GM18873 (cell line): ENCODE results near the gene PUSL1.

Experiments used
- ATAC-seq: cut with Tn5 transposase; IDR thresholded peaks from one replicate; pipeline ENCODE4 v1.9.1; 2021; ENCODE audit warnings: mild to moderate bottlenecking, moderate library complexity, moderate number of reproducible peaks; ENCODE audit not compliant: unreplicated experiment, low FRiP score

PUSL1 gene

GRCh38 chr1:1278620-1279019, 29.8 kb upstream of the PUSL1 start:
- ATAC-seq = no peak

GRCh38 chr1:1279028-1279427, 29.4 kb upstream of the PUSL1 start:
- ATAC-seq = no peak

GRCh38 chr1:1280782-1281481, 27.5 kb upstream of the PUSL1 start:
- ATAC-seq = no peak

- no peak for ATAC-seq
Observed at GRCh38 chr1:1281533-1282321, 26.7 kb upstream of the PUSL1 start.

- no peak for ATAC-seq
Observed at GRCh38 chr1:1282998-1283397, 25.4 kb upstream of the PUSL1 start.

- ATAC-seq = no peak
Observed at GRCh38 chr1:1283821-1284220, 24.6 kb upstream of the PUSL1 start.

- ATAC-seq = no peak
Observed at GRCh38 chr1:1284221-1285101, 23.9 kb upstream of the PUSL1 start.

- no peak for ATAC-seq
Observed at GRCh38 chr1:1285102-1285571, 23.3 kb upstream of the PUSL1 start.

GRCh38 chr1:1285611-1286311, 22.6 kb upstream of the PUSL1 start:
- no peak for ATAC-seq

GRCh38 chr1:1286313-1287261, 21.8 kb upstream of the PUSL1 start:
- ATAC-seq = no peak

GRCh38 chr1:1287288-1288110, 20.9 kb upstream of the PUSL1 start:
- no peak for ATAC-seq

GRCh38 chr1:1290238-1290731, 18.1 kb upstream of the PUSL1 start:
- ATAC-seq = no peak

GRCh38 chr1:1291023-1291528, 17.3 kb upstream of the PUSL1 start:
- no peak for ATAC-seq

GRCh38 chr1:1291548-1292441, 16.6 kb upstream of the PUSL1 start:
- ATAC-seq = no peak

GRCh38 chr1:1292442-1292779, 16.0 kb upstream of the PUSL1 start:
- ATAC-seq = no peak

GRCh38 chr1:1292851-1293250, 15.5 kb upstream of the PUSL1 start:
- ATAC-seq = no peak
